ENCODE measurements around the gene KCMF1. TPM values are rescaled to one million over a fixed set of nuclear protein-coding genes. Genes with fewer than 3 reads are reported as not detected.

The KCMF1 gene
- total RNA-seq, 2 donors from 2014 or later, result 40.6 to 46.7 TPM

- no peak overlapping the region for H3K4me3 ChIP-seq
- no peak overlapping the region for H3K27ac ChIP-seq
- ATAC-seq (ENCODE audit: insufficient number of reproducible peaks, low FRiP score, low read depth) (no peak), DNase-seq (ENCODE audit: low spot score) (no peak)
- no peaks in the 10 kb centered on the region for H3K27me3 ChIP-seq (replicated peaks; ENCODE audit: insufficient read depth)
- no peaks in the 10 kb centered on the region for H3K36me3 ChIP-seq
- H3K9me3 ChIP-seq, result no peaks in the 10 kb centered on the region
- TF ChIP-seq CTCF (IDR thresholded peaks at IDR 0.05), result no peak
- peaks cover 34 to 42% of the 10 kb centered on the region in 2 donors for H3K4me1 ChIP-seq (ENCODE audit: control insufficient read depth in 1 of 2, low read depth in 2 of 2)
These were observed 46.6 kb downstream of the KCMF1 start for GRCh38 chr2:85017411-85018048.

- ATAC-seq (ENCODE audit: insufficient number of reproducible peaks, low FRiP score, low read depth), result no peak
- Histone ChIP-seq H3K27me3 (replicated peaks; ENCODE audit: insufficient read depth) (no peaks in the 10 kb centered on the region), H3K27ac (no peak overlapping the region), H3K4me3 (no peak overlapping the region), H3K9me3 (no peaks in the 10 kb centered on the region), H3K4me1 (ENCODE audit: control insufficient read depth in 1 of 2, low read depth in 2 of 2) (peaks cover 31 to 42% of the 10 kb centered on the region in 2 donors), H3K36me3 (no peaks in the 10 kb centered on the region)
- TF ChIP-seq CTCF (IDR thresholded peaks at IDR 0.05), result no peak
- no peak for DNase-seq (ENCODE audit: low spot score)
These were observed 47.1 kb downstream of the KCMF1 start for GRCh38 chr2:85018049-85018447.

GRCh38 chr2:85019121-85019520, 48.2 kb downstream of the KCMF1 start:
- no peak overlapping the region for H3K27ac ChIP-seq
- ATAC-seq (ENCODE audit: insufficient number of reproducible peaks, low FRiP score, low read depth) (no peak), DNase-seq (ENCODE audit: low spot score) (no peak)
- H3K4me1 ChIP-seq (ENCODE audit: control insufficient read depth in 1 of 2, low read depth in 2 of 2), result peaks cover 31 to 35% of the 10 kb centered on the region in 2 donors
- H3K36me3 ChIP-seq, result no peaks in the 10 kb centered on the region
- no peak overlapping the region for H3K4me3 ChIP-seq
- no peaks in the 10 kb centered on the region for H3K9me3 ChIP-seq
- H3K27me3 ChIP-seq (replicated peaks; ENCODE audit: insufficient read depth), result no peaks in the 10 kb centered on the region
- no peak for TF ChIP-seq CTCF (IDR thresholded peaks at IDR 0.05)

DNA sequence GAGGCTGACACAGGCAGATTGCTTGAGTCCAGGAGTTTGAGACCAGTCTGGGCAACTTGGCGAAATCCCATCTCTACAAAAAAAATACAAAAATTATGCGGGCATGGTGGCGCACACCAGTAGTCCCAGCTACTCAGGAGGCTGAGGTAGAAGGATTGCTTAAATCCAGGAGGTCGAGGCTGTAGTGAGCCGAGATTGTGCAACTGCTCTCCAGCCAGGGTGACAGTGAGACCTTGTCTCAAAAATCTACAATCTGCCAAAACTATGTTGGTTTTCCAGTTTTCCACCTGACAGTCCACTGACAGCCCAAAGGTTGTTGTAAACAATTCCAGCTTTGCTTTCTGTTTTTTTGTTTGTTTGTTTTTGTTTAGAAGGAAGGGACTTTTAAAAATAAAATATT, 51.3 kb downstream of the KCMF1 start:
- TF ChIP-seq CTCF (IDR thresholded peaks at IDR 0.05), result no peak
- DNase-seq (ENCODE audit: low spot score), result no peak
- H3K27ac ChIP-seq, result no peak overlapping the region

GRCh38 chr2:85024372-85025047, 53.5 kb downstream of the KCMF1 start:
- Histone ChIP-seq H3K27me3 (replicated peaks; ENCODE audit: insufficient read depth) (no peaks in the 10 kb centered on the region), H3K27ac (no peak overlapping the region), H3K4me1 (ENCODE audit: control insufficient read depth in 1 of 2, low read depth in 2 of 2) (no peaks in the 10 kb centered on the region), H3K4me3 (no peak overlapping the region), H3K36me3 (peaks cover 12% of the 10 kb centered on the region), H3K9me3 (no peaks in the 10 kb centered on the region)
- no peak for DNase-seq (ENCODE audit: low spot score)
- no peak for ATAC-seq (ENCODE audit: insufficient number of reproducible peaks, low FRiP score, low read depth)
- no peak for TF ChIP-seq CTCF (IDR thresholded peaks at IDR 0.05)

More for the DNA sequence above, 51.3 kb downstream of the KCMF1 start:
- Histone ChIP-seq H3K36me3 (peaks cover 3% of the 10 kb centered on the region), H3K4me1 (ENCODE audit: control insufficient read depth in 1 of 2, low read depth in 2 of 2) (peaks cover 8 to 10% of the 10 kb centered on the region in 2 donors), H3K27me3 (replicated peaks; ENCODE audit: insufficient read depth) (no peaks in the 10 kb centered on the region), H3K9me3 (no peaks in the 10 kb centered on the region), H3K4me3 (no peak overlapping the region)
- ATAC-seq (ENCODE audit: insufficient number of reproducible peaks, low FRiP score, low read depth), result no peak

All from thoracic aorta (tissue), 2 donors.